HG03565 (cell line): Measurements from ENCODE around the gene EXOC6B.
"Not testable (repeated sequence)": the region's sequence is repeated elsewhere in the genome, so short reads cannot be mapped to it uniquely, and the experiment has no call there.

ENCODE experiments used
- ATAC-seq: cut with Tn5 transposase; IDR thresholded peaks from one replicate; pipeline ENCODE4 v1.9.1; 2021; ENCODE audit warnings: mild to moderate bottlenecking, moderate library complexity; ENCODE audit not compliant: unreplicated experiment

EXOC6B gene

GRCh38 chr2:72484622-72485021, 341.2 kb downstream of the EXOC6B start:
- not testable (repeated sequence) for ATAC-seq

GRCh38 chr2:72483346-72483745, 342.5 kb downstream of the EXOC6B start:
- ATAC-seq = no peak

GRCh38 chr2:72475246-72475645, 350.6 kb downstream of the EXOC6B start:
- ATAC-seq = no peak

GRCh38 chr2:72457801-72458516, 367.9 kb downstream of the EXOC6B start:
- ATAC-seq = no peak

- no peak for ATAC-seq
Measured at GRCh38 chr2:72454189-72454588, 371.6 kb downstream of the EXOC6B start.

GRCh38 chr2:72442270-72442669, 383.6 kb downstream of the EXOC6B start:
- no peak for ATAC-seq

GRCh38 chr2:72439892-72440291, 385.9 kb downstream of the EXOC6B start:
- ATAC-seq = no peak

- ATAC-seq = no peak
Measured at GRCh38 chr2:72438364-72438763, 387.5 kb downstream of the EXOC6B start.

GRCh38 chr2:72431737-72432136, 394.1 kb downstream of the EXOC6B start:
- ATAC-seq = no peak

GRCh38 chr2:72427022-72427861, 398.6 kb downstream of the EXOC6B start:
- ATAC-seq = no peak

- ATAC-seq = no peak
Measured at GRCh38 chr2:72425996-72426395, 399.8 kb downstream of the EXOC6B start.

GRCh38 chr2:72423756-72424155, 402.1 kb downstream of the EXOC6B start:
- no peak for ATAC-seq

- not testable (repeated sequence) for ATAC-seq
Measured at GRCh38 chr2:72421771-72422379, 404.0 kb downstream of the EXOC6B start.

GRCh38 chr2:72415781-72416475, 409.9 kb downstream of the EXOC6B start:
- no peak for ATAC-seq

GRCh38 chr2:72415241-72415661, 410.6 kb downstream of the EXOC6B start:
- no peak for ATAC-seq

GRCh38 chr2:72414137-72414760, 411.6 kb downstream of the EXOC6B start:
- no peak for ATAC-seq

GRCh38 chr2:72413716-72414115, 412.1 kb downstream of the EXOC6B start:
- no peak for ATAC-seq

- ATAC-seq = no peak
Measured at GRCh38 chr2:72412214-72412613, 413.6 kb downstream of the EXOC6B start.

- ATAC-seq = no peak
Measured at GRCh38 chr2:72399879-72400278, 426.0 kb downstream of the EXOC6B start.

- ATAC-seq = no peak
Measured at GRCh38 chr2:72395096-72395495, 430.7 kb downstream of the EXOC6B start.
